ENCODE measurements around the gene PRRX2.

Gene PRRX2

DNA sequence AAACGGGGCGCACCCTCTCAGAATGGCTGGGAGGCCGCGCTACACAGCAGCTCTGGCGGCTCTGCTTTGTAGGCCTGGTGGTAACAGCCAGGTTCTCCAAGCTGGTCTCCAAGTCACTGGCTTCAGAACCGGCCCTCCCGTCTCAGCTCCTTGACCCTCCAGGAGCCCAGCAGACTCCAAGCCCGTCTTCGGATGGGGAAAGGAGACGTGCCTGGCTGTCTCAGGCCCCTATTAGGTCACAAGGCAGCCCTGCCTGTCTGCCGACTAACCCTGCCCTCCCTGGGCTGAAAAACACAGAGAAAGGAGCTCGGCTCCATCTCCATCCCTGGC lies 25.7 kb upstream of the PRRX2 start:
- Histone ChIP-seq H3K27me3 (ENCODE audit: control insufficient read depth, insufficient read depth, low read length) (no peaks in the 10 kb centered on the region), H3K9ac (ENCODE audit: low read length) (peak overlapping the region; percentile 28)

DNA sequence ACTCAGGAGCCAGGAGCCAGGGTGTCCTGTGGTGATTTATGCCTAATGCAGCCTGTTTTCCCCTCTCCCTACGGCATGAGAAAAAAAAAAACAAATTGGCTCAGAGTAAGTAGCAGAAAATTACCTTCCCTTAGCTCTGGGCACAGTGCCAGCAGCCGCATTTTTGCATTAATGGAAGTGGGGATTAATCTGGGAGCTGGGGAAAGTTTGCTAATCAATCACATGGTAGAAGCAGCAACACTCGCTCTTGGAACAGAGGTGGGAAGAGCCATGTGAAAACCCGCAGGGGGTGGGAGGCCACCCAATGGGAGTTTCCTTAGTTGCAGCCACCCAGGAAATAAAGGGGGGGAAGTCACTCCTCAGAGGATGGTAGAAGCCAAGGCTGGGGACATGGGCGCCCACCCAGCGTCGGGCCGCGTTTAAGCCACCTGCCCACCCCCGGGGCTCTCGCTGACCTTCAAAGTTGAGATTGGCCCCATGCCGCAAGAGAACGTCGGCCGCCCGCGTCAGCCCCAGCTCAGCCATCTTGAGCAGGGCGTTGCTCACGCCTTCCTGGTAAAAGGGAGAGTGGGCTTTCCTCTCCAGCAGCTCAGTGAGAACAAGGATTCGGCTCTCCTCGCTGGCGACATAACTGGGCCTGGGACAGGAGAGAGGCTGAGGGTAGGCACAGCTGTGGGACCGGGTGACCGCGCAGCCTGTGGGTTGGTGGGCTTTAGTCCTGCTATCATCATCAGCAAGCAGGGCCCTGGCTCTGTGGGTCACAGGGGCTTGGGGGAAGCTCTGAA lies 25.2 kb upstream of the PRRX2 start:
- Histone ChIP-seq H3K4me3 (ENCODE audit: low read length) (peak overlapping the region; percentile 71), H3K9ac (ENCODE audit: low read length) (peak overlapping the region; percentile 84), H3K4me1 (ENCODE audit: control insufficient read depth, insufficient read depth, low read length) (peaks cover 24% of the 10 kb centered on the region), H3K27me3 (ENCODE audit: control insufficient read depth, insufficient read depth, low read length) (no peaks in the 10 kb centered on the region), H3K36me3 (ENCODE audit: control insufficient read depth, insufficient read depth, low read length) (peaks cover 18% of the 10 kb centered on the region), H3K9me3 (ENCODE audit: control insufficient read depth, low read length) (no peaks in the 10 kb centered on the region)

More for the DNA sequence above, 25.7 kb upstream of the PRRX2 start:
- peaks cover 24% of the 10 kb centered on the region for H3K4me1 ChIP-seq (ENCODE audit: control insufficient read depth, insufficient read depth, low read length)
- H3K9me3 ChIP-seq (ENCODE audit: control insufficient read depth, low read length): no peaks in the 10 kb centered on the region
- H3K36me3 ChIP-seq (ENCODE audit: control insufficient read depth, insufficient read depth, low read length): peaks cover 18% of the 10 kb centered on the region
- no peak overlapping the region for H3K4me3 ChIP-seq (ENCODE audit: low read length)

DNA sequence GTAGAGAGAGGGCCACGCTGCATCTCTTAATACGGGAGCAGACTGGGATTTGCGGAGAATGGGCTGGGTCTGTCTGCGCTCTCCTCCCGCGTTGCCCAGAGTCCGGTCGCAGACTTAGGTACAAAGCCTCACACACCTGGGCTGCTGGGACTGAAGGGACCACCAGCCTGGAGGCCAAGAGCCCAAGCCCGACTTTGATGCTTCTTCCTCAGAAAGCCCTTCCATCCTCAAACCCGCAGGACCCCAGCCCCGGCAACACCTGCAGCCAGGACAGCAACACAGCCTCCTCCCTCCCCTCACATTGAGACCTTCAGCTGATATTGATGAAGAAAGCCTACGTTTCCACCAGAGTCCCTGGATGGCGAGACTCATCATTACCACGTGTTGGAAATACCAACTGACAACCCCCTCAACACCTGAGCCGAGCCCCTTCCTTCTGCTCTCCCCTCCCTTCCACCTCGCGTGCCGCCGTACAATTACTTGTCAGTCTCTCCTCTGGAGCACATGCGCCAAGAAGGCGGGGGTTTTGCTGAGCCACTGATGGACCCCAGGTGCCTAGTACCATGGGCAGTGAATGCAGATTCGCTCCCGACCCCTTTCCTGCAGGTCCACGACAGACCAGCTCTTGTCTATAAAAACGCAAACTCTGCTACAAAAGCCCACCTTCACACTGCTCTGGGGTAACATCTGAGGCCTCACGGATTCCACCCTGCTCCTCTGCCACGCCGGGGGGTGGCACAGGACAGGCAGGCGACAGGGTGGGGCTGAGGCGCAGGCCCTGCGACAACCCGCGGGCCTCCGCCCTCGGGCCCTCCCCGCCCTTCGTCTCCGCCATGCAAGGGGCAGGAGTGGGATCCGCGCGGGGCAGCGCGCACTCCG lies 24.3 kb upstream of the PRRX2 start:
- Histone ChIP-seq H3K4me3 (ENCODE audit: low read length) (peak overlapping the region; percentile 71), H3K27me3 (ENCODE audit: control insufficient read depth, insufficient read depth, low read length) (no peaks in the 10 kb centered on the region), H3K4me1 (ENCODE audit: control insufficient read depth, insufficient read depth, low read length) (peaks cover 24% of the 10 kb centered on the region), H3K36me3 (ENCODE audit: control insufficient read depth, insufficient read depth, low read length) (peaks cover 18% of the 10 kb centered on the region), H3K9me3 (ENCODE audit: control insufficient read depth, low read length) (no peaks in the 10 kb centered on the region), H3K9ac (ENCODE audit: low read length) (peak overlapping the region; percentile 84)

DNA sequence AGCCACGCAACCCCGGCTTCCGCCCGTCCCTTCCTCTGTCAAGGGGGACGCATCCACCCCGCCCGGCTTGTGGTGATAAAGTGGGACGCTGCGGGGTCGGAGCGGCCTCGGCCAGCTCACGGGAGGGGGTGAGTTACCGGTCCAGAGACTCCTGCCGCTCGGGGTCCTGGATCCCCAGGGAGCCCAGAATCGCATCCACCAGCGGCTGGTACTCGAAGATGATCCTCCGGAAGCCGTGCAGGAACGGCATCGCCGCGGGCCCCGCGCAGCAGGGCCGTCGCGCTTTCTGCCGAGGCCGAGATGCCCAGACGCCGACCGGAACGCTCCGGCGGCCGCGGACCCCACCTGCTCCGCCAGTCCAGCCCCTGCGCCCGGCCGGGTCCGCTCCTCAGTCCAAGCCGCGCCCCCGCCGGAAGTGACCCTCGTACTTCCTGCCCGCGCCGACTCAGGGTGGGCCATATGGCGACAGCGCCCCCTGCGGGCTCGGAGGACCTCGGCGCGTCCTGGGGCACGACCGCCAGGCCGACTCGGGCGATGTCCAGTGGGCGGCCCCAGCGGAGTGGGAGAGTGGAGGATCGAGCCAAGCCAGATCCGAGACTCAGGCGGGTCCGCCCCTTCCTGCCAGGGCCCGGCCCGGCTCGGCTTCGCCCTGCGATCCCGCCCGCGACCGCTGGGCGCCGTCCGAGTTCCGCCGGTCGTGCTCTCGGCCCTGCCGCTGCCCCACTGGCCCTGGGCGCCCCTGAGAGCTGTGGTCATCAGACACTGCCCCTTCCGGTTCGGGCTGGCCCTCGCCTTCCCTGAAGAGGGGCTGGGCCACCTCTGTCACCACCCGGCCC lies 23.5 kb upstream of the PRRX2 start, which contains the start of gene ASB6:
TSS of gene ASB6 (minus strand) at position 402 of the 836 bp plus-strand sequence. CDS start at position 250, 152 bp downstream.
- peaks cover 17% of the 10 kb centered on the region for H3K36me3 ChIP-seq (ENCODE audit: control insufficient read depth, insufficient read depth, low read length)
- peak within 1 kb of the TSS; percentile 71 for H3K4me3 ChIP-seq (ENCODE audit: low read length)
- H3K4me1 ChIP-seq (ENCODE audit: control insufficient read depth, insufficient read depth, low read length): peaks cover 24% of the 10 kb centered on the region
- peak within 1 kb of the TSS; percentile 84 for H3K9ac ChIP-seq (ENCODE audit: low read length)
- no peaks in the 10 kb centered on the region for H3K27me3 ChIP-seq (ENCODE audit: control insufficient read depth, insufficient read depth, low read length)
- H3K9me3 ChIP-seq (ENCODE audit: control insufficient read depth, low read length): no peaks in the 10 kb centered on the region

DNA sequence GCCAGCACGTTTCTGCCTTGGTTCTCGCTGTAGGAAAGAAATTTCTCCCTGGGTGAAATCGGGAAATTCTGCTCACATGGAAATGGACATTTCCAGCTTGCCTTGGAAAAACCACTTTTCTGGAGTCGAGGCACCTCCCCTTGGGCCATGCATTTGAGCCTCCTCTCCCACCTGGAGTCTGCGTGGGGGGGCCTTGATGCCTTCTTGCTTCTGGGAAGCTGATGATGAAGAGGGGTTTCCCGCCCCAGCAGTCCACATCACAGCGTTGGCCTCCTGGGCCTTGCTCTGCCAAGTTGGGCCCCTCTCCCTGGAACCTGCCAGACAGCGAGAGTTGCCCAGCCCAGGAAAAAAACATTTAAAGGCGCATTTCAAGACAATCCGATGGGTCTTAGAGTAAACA lies 21.7 kb upstream of the PRRX2 start:
- Histone ChIP-seq H3K27me3 (ENCODE audit: control insufficient read depth, insufficient read depth, low read length) (no peaks in the 10 kb centered on the region), H3K9ac (ENCODE audit: low read length) (no peak overlapping the region), H3K36me3 (ENCODE audit: control insufficient read depth, insufficient read depth, low read length) (peaks cover 3% of the 10 kb centered on the region), H3K9me3 (ENCODE audit: control insufficient read depth, low read length) (no peaks in the 10 kb centered on the region), H3K4me1 (ENCODE audit: control insufficient read depth, insufficient read depth, low read length) (peaks cover 24% of the 10 kb centered on the region), H3K4me3 (ENCODE audit: low read length) (no peak overlapping the region)

DNA sequence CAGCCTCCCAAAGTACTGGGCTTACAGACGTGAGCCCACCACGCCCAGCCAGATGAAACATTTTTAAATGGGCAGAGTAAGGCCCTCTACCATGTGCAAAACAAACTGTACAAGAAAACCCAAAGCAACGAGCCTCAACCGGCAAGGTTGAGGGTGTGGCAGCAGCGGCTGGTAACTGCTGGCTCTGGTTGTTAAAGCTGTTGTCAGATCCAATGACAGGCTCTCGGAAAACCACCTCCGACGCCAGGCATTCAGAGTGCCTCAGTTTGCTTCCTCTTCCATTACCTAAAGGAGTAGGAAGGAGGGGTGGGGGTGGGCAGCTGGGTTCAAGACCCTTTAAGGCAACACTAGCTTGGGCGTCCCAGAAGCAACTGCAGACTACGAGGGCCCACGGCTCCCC lies 21.1 kb upstream of the PRRX2 start:
- no peak overlapping the region for H3K9ac ChIP-seq (ENCODE audit: low read length)
- no peaks in the 10 kb centered on the region for H3K9me3 ChIP-seq (ENCODE audit: control insufficient read depth, low read length)
- H3K36me3 ChIP-seq (ENCODE audit: control insufficient read depth, insufficient read depth, low read length): no peaks in the 10 kb centered on the region
- peaks cover 21% of the 10 kb centered on the region for H3K4me1 ChIP-seq (ENCODE audit: control insufficient read depth, insufficient read depth, low read length)
- H3K4me3 ChIP-seq (ENCODE audit: low read length): no peak overlapping the region
- no peaks in the 10 kb centered on the region for H3K27me3 ChIP-seq (ENCODE audit: control insufficient read depth, insufficient read depth, low read length)

DNA sequence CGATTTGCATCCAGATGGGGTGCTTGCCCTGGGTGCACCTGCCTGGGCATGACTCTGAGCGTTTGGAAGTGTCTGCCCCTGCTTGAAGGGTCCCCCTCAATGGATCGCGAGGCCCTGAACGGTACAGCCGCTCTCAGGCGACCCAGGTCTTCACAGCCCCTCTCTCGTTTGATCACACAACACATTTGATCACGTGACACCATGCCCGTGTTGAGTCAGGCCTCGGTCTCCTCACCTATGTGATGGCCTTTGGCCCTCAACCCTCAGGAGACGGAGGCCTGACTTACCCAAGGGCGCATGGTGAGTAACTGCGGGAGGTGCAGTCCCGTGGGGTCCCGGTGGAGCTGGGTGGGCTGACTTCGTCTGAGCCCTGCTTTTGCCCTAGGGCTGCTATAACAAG lies 20.5 kb upstream of the PRRX2 start:
- Histone ChIP-seq H3K36me3 (ENCODE audit: control insufficient read depth, insufficient read depth, low read length) (no peaks in the 10 kb centered on the region), H3K27me3 (ENCODE audit: control insufficient read depth, insufficient read depth, low read length) (no peaks in the 10 kb centered on the region), H3K9me3 (ENCODE audit: control insufficient read depth, low read length) (no peaks in the 10 kb centered on the region), H3K9ac (ENCODE audit: low read length) (no peak overlapping the region), H3K4me1 (ENCODE audit: control insufficient read depth, insufficient read depth, low read length) (peaks cover 16% of the 10 kb centered on the region), H3K4me3 (ENCODE audit: low read length) (no peak overlapping the region)

DNA sequence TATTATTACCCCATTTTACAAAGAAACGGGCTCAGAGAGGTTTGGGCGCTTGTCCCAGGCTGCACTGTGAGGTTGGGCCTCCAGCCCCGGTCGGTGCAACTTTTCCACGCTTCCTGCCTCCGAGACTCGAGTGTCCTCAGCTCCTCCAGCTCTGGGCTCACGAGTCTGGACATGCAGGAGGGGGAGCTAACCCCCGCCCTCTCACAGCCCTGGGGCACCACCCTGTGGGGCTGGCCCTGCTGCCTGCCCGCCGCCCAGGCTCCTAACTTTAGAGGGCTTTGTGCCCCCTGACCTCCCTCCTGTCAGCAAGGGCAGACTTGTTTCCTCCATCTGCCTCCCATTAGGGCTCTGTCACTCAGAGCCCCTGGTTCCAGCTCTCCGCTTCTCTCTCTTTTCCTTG lies 19.2 kb upstream of the PRRX2 start:
- no peak overlapping the region for H3K4me3 ChIP-seq (ENCODE audit: low read length)
- H3K27me3 ChIP-seq (ENCODE audit: control insufficient read depth, insufficient read depth, low read length): no peaks in the 10 kb centered on the region
- H3K9ac ChIP-seq (ENCODE audit: low read length): no peak overlapping the region
- no peaks in the 10 kb centered on the region for H3K9me3 ChIP-seq (ENCODE audit: control insufficient read depth, low read length)
- H3K4me1 ChIP-seq (ENCODE audit: control insufficient read depth, insufficient read depth, low read length): peaks cover 2% of the 10 kb centered on the region
- no peaks in the 10 kb centered on the region for H3K36me3 ChIP-seq (ENCODE audit: control insufficient read depth, insufficient read depth, low read length)

DNA sequence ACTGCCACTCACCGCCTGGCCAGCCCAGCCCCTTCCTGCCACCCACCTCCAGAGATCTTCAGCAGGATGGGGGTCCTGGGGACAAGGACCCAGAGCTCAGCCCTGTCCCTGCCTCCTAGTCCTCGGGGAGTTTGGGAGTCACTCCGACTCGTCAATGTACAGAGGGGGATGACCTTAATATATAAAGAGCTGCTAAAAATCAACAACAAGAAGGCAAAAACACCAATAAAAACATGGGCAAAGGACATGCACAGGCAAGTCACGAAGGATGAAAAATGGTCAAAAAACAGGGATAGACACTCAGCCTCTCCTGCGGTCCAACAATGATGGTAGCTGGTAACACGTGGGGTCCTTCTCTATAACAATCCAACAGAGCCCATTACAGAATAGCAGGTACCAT lies 18.8 kb upstream of the PRRX2 start:
- Histone ChIP-seq H3K4me3 (ENCODE audit: low read length) (no peak overlapping the region), H3K9ac (ENCODE audit: low read length) (no peak overlapping the region), H3K36me3 (ENCODE audit: control insufficient read depth, insufficient read depth, low read length) (no peaks in the 10 kb centered on the region), H3K9me3 (ENCODE audit: control insufficient read depth, low read length) (no peaks in the 10 kb centered on the region), H3K27me3 (ENCODE audit: control insufficient read depth, insufficient read depth, low read length) (no peaks in the 10 kb centered on the region), H3K4me1 (ENCODE audit: control insufficient read depth, insufficient read depth, low read length) (no peaks in the 10 kb centered on the region)

DNA sequence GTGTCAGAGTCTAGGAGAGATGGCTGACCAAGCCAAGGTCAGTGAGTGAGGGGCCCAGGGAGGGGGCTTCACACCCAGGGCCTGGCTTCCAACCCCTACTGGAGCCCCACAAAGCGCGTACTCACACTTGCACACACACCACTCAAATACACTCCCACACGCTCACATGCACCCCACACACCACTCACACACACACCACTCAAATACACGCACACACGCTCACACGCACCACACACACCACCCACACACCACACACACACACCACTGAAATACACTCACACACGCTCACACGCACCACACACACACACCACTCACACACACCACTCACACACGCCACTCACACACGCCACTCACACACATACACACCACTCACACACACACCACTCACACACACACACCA lies 17.8 kb upstream of the PRRX2 start:
- Histone ChIP-seq H3K4me1 (ENCODE audit: control insufficient read depth, insufficient read depth, low read length) (no peaks in the 10 kb centered on the region), H3K9me3 (ENCODE audit: control insufficient read depth, low read length) (no peaks in the 10 kb centered on the region), H3K27me3 (ENCODE audit: control insufficient read depth, insufficient read depth, low read length) (no peaks in the 10 kb centered on the region), H3K36me3 (ENCODE audit: control insufficient read depth, insufficient read depth, low read length) (no peaks in the 10 kb centered on the region), H3K4me3 (ENCODE audit: low read length) (no peak overlapping the region), H3K9ac (ENCODE audit: low read length) (no peak overlapping the region)

DNA sequence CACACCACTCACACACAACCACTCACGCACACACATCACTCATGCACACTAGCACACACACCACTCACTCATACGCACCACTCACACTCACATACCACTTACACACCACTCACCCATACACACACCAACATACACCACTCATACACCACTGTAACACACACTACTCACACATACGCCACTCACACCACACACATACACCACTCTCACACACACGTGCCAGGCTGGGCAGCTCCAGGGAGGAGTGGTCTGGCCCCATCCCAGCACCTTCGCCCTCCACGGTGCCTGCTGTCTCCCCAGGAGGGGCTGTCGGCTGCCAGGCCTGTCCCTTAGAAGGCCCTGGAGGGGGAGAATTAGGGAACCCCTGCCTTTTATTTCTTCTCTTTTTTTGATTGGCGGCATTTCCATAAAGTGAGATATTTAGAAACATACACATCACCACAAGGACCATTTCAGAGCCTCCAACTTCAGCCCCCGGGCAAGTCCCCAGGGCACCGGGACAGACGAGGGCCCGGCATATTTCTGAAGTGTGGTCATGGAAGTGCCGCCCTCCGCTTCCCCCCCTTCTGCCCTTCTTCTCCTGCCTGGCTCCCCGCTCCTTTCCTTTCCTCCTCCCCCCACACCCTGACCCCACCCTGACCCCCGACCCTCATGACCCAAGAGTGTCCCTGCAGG lies 17.2 kb upstream of the PRRX2 start:
- Histone ChIP-seq H3K4me1 (ENCODE audit: control insufficient read depth, insufficient read depth, low read length) (no peaks in the 10 kb centered on the region), H3K9ac (ENCODE audit: low read length) (no peak overlapping the region), H3K4me3 (ENCODE audit: low read length) (no peak overlapping the region), H3K27me3 (ENCODE audit: control insufficient read depth, insufficient read depth, low read length) (no peaks in the 10 kb centered on the region), H3K9me3 (ENCODE audit: control insufficient read depth, low read length) (no peaks in the 10 kb centered on the region), H3K36me3 (ENCODE audit: control insufficient read depth, insufficient read depth, low read length) (no peaks in the 10 kb centered on the region)

Data from mucosa of stomach (tissue), 1 donor.